H9 (cell line): ENCODE data around the gene DMKN. TPM values are rescaled to one million over a fixed set of nuclear protein-coding genes. Genes with fewer than 3 reads are reported as not detected.

Experiments
- DNase-seq: peaks from one replicate; pipeline ENCODE4 v3.0.0-alpha.2; 2017
- H2AFZ ChIP-seq: one replicate; pipeline ENCODE4 v1.6.1; 2013; ENCODE audit warnings: mild to moderate bottlenecking, low read length, control low read depth, moderate library complexity
- H2AK5ac ChIP-seq: 2 replicates; pipeline ENCODE4 v1.6.1; 2013; ENCODE audit warnings: low read length, control low read depth, mixed read lengths; ENCODE audit not compliant: insufficient read length
- H2BK120ac ChIP-seq: one replicate; pipeline ENCODE4 v1.6.1; 2013; ENCODE audit warnings: low read depth, mild to moderate bottlenecking, low read length, control low read depth, inconsistent platforms; ENCODE audit not compliant: poor library complexity, severe bottlenecking
- H2BK12ac ChIP-seq: 2 replicates; pipeline ENCODE4 v1.6.1; 2013; ENCODE audit warnings: low read length, control low read depth, mixed read lengths, low read depth; ENCODE audit not compliant: insufficient read length
- H2BK15ac ChIP-seq: 2 replicates; pipeline ENCODE4 v1.6.1; 2013; ENCODE audit warnings: low read depth, low read length, control low read depth
- H2BK20ac ChIP-seq: one replicate; pipeline ENCODE4 v1.6.1; 2013; ENCODE audit warnings: low read depth, mild to moderate bottlenecking, low read length, control low read depth, inconsistent platforms; ENCODE audit not compliant: poor library complexity, severe bottlenecking
- H2BK5ac ChIP-seq: 2 replicates; pipeline ENCODE4 v1.6.1; 2013; ENCODE audit warnings: low read length, control low read depth, mixed read lengths; ENCODE audit not compliant: insufficient read length
- H3K14ac ChIP-seq: 2 replicates; pipeline ENCODE4 v1.6.1; 2013; ENCODE audit warnings: low read length, control low read depth; ENCODE audit not compliant: insufficient read depth
- H3K18ac ChIP-seq: 2 replicates; pipeline ENCODE4 v1.6.1; 2013; ENCODE audit warnings: low read depth, mild to moderate bottlenecking, mixed read lengths, low read length, control low read depth; ENCODE audit not compliant: insufficient read length
- H3K23ac ChIP-seq: 2 replicates; pipeline ENCODE4 v1.6.1; 2013; ENCODE audit warnings: low read length, control low read depth, mixed read lengths, low read depth; ENCODE audit not compliant: insufficient read length
- H3K23me2 ChIP-seq: 2 replicates; pipeline ENCODE4 v1.6.1; 2013; ENCODE audit warnings: low read depth, mild to moderate bottlenecking, mixed read lengths, low read length, control low read depth; ENCODE audit not compliant: insufficient read length, poor library complexity, severe bottlenecking
- H3K27ac ChIP-seq: 2 replicates; pipeline ENCODE4 v1.5.1; 2013; ENCODE audit warnings: low read length, control low read depth, mixed read lengths, low read depth; ENCODE audit not compliant: insufficient read length
- H3K27me3 ChIP-seq: 2 replicates; pipeline ENCODE4 v1.6.1; 2013; ENCODE audit warnings: low read length, control low read depth, inconsistent platforms; ENCODE audit not compliant: insufficient read depth
- H3K4ac ChIP-seq: 2 replicates; pipeline ENCODE4 v1.6.1; 2013; ENCODE audit warnings: low read depth, mild to moderate bottlenecking, control low read depth, inconsistent platforms, low read length, moderate library complexity
- H3K4me1 ChIP-seq: 2 replicates; pipeline ENCODE4 v1.6.1; 2013; ENCODE audit warnings: low read length, control low read depth, inconsistent platforms; ENCODE audit not compliant: insufficient read depth
- H3K4me2 ChIP-seq: 2 replicates; pipeline ENCODE4 v1.6.1; 2013; ENCODE audit warnings: low read length, control low read depth, mixed read lengths; ENCODE audit not compliant: insufficient read length, insufficient read depth
- H3K56ac ChIP-seq: 2 replicates; pipeline ENCODE4 v1.6.1; 2013; ENCODE audit warnings: low read depth, mild to moderate bottlenecking, mixed read lengths, low read length, control low read depth; ENCODE audit not compliant: insufficient read length
- H3K79me1 ChIP-seq: 2 replicates; pipeline ENCODE4 v1.6.1; 2013; ENCODE audit warnings: low read depth, mild to moderate bottlenecking, moderate library complexity, low read length, control low read depth, inconsistent platforms; ENCODE audit not compliant: insufficient read depth, poor library complexity, severe bottlenecking
- H3K79me2 ChIP-seq: 2 replicates; pipeline ENCODE4 v1.6.1; 2013; ENCODE audit warnings: low read length, control low read depth, inconsistent platforms; ENCODE audit not compliant: insufficient read depth
- H3K9ac ChIP-seq: 2 replicates; pipeline ENCODE4 v1.6.1; 2013; ENCODE audit warnings: low read length, control low read depth, mixed read lengths; ENCODE audit not compliant: insufficient read length; ENCODE audit errors: extremely low read depth
- H3K9me3 ChIP-seq: one replicate; pipeline ENCODE4 v1.6.1; 2013; ENCODE audit warnings: low read depth, low read length, inconsistent platforms; ENCODE audit not compliant: control insufficient read depth
- H3T11ph ChIP-seq: one replicate; pipeline ENCODE4 v1.6.1; 2013; ENCODE audit warnings: mild to moderate bottlenecking, low read length, control low read depth, inconsistent platforms
- H4K20me1 ChIP-seq: one replicate; pipeline ENCODE4 v1.6.1; 2013; ENCODE audit not compliant: control insufficient read depth, insufficient read length, insufficient read depth
- H4K5ac ChIP-seq: 2 replicates; pipeline ENCODE4 v1.6.1; 2013; ENCODE audit warnings: low read depth, mild to moderate bottlenecking, mixed read lengths, low read length, control low read depth; ENCODE audit not compliant: insufficient read length
- H4K8ac ChIP-seq: replicated peaks from 2 replicates; pipeline ENCODE4 v1.6.1; 2013; ENCODE audit warnings: low read length, control low read depth, mixed read lengths, low read depth; ENCODE audit not compliant: insufficient read length
- H4K91ac ChIP-seq: 2 replicates; pipeline ENCODE4 v1.6.1; 2013; ENCODE audit warnings: low read depth, mild to moderate bottlenecking, moderate library complexity, mixed read lengths, low read length, control low read depth; ENCODE audit not compliant: insufficient read length
- H3K27ac Mint-ChIP-seq, 3 experiments: 2 replicates in 2 of 3; 3 replicates in 1 of 3; pipeline ENCODE4 v1.8.0; 2020 to 2021; ENCODE audit warnings: mixed read lengths in 3 of 3, mild to moderate bottlenecking in 1 of 3, moderate library complexity in 1 of 3
- H3K27me3 Mint-ChIP-seq: 2 replicates; pipeline ENCODE4 v1.8.0; 2021; ENCODE audit warnings: low read depth, mild to moderate bottlenecking, moderate library complexity, mixed read lengths
- H3K36me3 Mint-ChIP-seq, 3 experiments: 2 replicates in 2 of 3; 3 replicates in 1 of 3; pipeline ENCODE4 v1.8.0; 2020 to 2021; ENCODE audit warnings: low read depth in 3 of 3, mixed read lengths in 3 of 3; ENCODE audit not compliant: insufficient read depth in 1 of 3
- H3K4me1 Mint-ChIP-seq, 2 experiments: 2 replicates each; pipeline ENCODE4 v1.8.0; 2020; ENCODE audit warnings: mixed read lengths in 2 of 2
- H3K4me3 Mint-ChIP-seq, 2 experiments: 2 replicates in 1 of 2; 3 replicates in 1 of 2; pipeline ENCODE4 v1.8.0; 2020 to 2021; ENCODE audit warnings: mild to moderate bottlenecking in 2 of 2, mixed read lengths in 2 of 2, moderate library complexity in 1 of 2
- H3K9me3 Mint-ChIP-seq, 2 experiments: 2 replicates in 1 of 2; 3 replicates in 1 of 2; pipeline ENCODE4 v1.8.0; 2020; ENCODE audit warnings: mild to moderate bottlenecking in 2 of 2, mixed read lengths in 2 of 2, moderate library complexity in 1 of 2
- WGBS: extraction: QIAGEN DNeasy Blood & Tissue Kit; methylation state at CpG from one replicate; pipeline ENCODE4 v1.1.7; 2013; ENCODE audit warnings: missing lambda C conversion rate, low lambda C conversion rate, mixed read lengths; ENCODE audit not compliant: insufficient read length; ENCODE audit errors: extremely low coverage; 5-methylcytosine and 5-hydroxymethylcytosine counted together
- total RNA-seq: library from RNA; stranded (reverse); gene quantifications from 2 replicates; pipeline ENCODE4 v1.2.1, GENCODE V29; 2021
- TF ChIP-seq, protein P1 (sequence below): fragments of 200-600 bp; sonication (generic); conservative IDR thresholded peaks from 3 replicates; pipeline ENCODE4 v1.8.0; 2021; ENCODE audit warnings: antibody characterized with exemption, mild to moderate bottlenecking

DMKN gene
- total RNA-seq, 1 experiment from 2014 or later, result 278 TPM

DNA sequence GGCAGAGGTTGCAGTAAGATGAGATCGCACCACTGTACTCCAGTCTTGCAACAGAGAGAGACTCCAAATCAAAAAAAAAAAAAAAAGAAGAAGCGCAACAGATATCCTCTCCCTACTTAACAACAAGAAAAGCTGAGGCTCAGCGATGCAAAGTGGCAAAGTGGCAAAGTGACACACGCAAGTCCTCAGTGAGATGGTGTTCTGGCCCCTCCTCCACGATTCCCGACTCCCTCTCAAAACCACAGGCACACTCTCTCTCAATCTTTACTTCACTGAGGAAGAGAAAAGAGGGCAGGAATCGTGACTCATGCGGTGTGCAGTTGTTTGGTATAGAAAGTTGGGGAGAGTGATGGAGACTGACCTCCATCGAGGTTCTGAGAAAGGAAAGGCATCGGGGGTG is 52.8 kb downstream of the DMKN start:
- Histone ChIP-seq H3T11ph (no peak overlapping the region), H3K9me3 (no peaks in the 10 kb centered on the region), H2AK5ac (no peak overlapping the region), H4K5ac (no peak overlapping the region), H2BK5ac (no peak overlapping the region), H3K18ac (no peak overlapping the region), H3K23ac (no peak overlapping the region), H4K91ac (no peak overlapping the region), H2AFZ (no peak overlapping the region), H3K79me2 (no peaks in the 10 kb centered on the region), H3K14ac (no peak overlapping the region), H4K8ac (no peak overlapping the region), H3K4me1 (no peaks in the 10 kb centered on the region), H3K27ac (no peak overlapping the region), H3K27me3 (no peaks in the 10 kb centered on the region), H2BK20ac (no peak overlapping the region), H4K20me1 (no peaks in the 10 kb centered on the region), H3K4ac (no peak overlapping the region), H3K9ac (no peak overlapping the region), H3K4me2 (no peak overlapping the region), H2BK120ac (no peak overlapping the region), H3K56ac (no peak overlapping the region), H2BK12ac (no peak overlapping the region), H3K23me2 (no peaks in the 10 kb centered on the region), H3K79me1 (no peaks in the 10 kb centered on the region), H2BK15ac (no peak overlapping the region)
- WGBS, result no CpG with 5 or more reads among the region's 10 CpGs
- Mint-ChIP-seq H3K4me3 (no peak overlapping the region), H3K27me3 (peaks cover 7% of the 10 kb centered on the region), H3K4me1 (peaks cover 0 to 11% of the 10 kb centered on the region in 2 experiments; a peak in 3 of 4 replicates), H3K36me3 (no peaks in the 10 kb centered on the region), H3K27ac (no peak overlapping the region), H3K9me3 (no peaks in the 10 kb centered on the region)
- TF ChIP-seq, protein P1, sequence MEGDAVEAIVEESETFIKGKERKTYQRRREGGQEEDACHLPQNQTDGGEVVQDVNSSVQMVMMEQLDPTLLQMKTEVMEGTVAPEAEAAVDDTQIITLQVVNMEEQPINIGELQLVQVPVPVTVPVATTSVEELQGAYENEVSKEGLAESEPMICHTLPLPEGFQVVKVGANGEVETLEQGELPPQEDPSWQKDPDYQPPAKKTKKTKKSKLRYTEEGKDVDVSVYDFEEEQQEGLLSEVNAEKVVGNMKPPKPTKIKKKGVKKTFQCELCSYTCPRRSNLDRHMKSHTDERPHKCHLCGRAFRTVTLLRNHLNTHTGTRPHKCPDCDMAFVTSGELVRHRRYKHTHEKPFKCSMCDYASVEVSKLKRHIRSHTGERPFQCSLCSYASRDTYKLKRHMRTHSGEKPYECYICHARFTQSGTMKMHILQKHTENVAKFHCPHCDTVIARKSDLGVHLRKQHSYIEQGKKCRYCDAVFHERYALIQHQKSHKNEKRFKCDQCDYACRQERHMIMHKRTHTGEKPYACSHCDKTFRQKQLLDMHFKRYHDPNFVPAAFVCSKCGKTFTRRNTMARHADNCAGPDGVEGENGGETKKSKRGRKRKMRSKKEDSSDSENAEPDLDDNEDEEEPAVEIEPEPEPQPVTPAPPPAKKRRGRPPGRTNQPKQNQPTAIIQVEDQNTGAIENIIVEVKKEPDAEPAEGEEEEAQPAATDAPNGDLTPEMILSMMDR, result no peak
- no peak for DNase-seq
